ENCODE data around the gene TOR4A.

TOR4A gene

DNA sequence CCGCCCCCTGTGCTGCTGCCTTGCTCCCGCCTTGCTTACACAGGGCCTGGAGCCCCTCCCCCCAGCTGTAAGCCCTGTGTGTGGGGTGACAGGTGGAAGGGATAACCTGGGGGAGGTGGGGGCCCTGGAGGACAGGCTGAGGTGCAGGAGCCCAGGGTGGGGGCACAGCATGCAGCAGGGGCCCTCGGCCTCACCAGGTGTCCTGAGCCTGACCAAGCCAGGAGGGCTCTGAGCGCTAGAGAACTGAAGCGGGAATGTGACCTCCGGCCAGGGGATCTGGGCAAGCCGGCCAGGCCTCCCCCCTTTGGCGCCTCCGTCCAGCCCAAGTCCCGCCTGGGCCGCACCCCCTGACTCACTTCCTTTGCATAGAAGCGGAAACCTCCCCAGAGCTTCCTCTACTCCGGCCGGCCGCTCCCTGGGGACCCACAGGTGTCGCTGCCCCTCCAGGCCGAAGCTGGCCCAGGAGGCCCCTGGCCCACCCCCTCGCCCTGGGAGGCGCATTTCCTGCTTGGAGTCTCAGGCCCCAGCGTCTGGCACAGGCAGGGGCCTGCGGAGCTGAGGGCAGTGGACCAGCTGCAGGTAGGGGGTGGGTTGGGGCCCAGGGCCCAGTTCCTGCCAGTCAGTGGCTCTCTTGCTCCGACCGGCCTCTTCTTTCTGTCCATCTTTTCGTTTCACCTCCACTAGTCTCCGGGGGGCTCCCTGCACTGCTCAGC lies at the start of gene TOR4A:
TSS of gene TOR4A (plus strand) at position 398 of the 713 bp plus-strand sequence. CDS start 964 bp downstream, outside the sequence.
- DNase-seq: no peak

DNA sequence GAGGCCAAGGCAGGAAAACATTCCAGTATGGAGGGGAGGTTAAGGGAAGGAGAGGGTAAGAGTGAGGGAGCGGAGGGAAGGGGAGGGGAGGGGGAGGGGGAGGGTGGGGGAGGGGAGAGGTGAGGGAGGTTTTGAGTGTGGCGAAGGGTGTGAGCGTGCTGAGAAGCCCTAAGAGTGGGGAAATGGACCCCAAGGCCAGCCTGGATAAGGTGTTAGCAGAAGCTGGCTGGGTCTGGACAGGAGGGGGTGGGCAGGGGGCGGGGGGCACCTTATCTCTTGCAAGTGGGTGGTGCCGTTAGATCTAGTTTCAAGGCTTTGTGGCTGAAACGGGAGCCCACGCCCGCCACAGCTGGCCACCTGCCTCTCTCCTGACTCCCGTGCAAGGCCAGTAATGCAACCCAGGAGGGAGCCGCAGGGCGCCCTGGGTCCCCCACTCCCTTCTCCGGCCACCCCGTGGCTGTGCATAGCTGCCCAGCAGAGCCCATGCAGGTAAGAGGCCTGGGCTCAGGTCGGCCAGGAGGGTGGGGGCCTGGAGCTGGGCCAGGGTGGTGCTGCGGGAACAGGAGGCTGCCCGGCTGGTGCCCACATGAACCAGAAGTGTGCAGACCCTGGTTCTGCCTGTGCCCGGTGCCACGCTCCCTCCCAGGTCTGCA lies 49.5 kb upstream of the TOR4A start:
- no peak for DNase-seq

DNA sequence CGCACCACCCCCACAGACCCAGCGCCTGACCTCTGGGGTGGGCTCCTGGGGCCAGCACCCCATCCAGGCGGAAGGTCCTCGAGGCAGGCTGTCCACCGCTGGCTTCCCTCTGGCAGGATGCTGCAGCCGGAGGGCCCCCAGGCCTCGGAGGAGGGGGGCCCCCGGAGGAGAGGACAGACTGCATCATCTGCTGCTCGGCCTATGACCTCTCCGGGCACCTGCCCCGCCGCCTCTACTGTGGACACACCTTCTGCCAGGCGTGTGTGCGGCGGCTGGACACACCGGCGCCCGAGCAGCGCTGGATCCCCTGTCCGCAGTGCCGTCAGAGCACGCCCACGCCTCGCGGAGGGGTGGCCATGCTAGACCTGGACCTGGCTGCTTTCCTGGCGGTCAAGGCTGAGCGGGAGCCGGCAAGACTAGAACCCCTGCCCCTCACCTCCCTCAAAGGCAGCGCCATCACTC lies 49.0 kb upstream of the TOR4A start:
- DNase-seq: no peak

DNA sequence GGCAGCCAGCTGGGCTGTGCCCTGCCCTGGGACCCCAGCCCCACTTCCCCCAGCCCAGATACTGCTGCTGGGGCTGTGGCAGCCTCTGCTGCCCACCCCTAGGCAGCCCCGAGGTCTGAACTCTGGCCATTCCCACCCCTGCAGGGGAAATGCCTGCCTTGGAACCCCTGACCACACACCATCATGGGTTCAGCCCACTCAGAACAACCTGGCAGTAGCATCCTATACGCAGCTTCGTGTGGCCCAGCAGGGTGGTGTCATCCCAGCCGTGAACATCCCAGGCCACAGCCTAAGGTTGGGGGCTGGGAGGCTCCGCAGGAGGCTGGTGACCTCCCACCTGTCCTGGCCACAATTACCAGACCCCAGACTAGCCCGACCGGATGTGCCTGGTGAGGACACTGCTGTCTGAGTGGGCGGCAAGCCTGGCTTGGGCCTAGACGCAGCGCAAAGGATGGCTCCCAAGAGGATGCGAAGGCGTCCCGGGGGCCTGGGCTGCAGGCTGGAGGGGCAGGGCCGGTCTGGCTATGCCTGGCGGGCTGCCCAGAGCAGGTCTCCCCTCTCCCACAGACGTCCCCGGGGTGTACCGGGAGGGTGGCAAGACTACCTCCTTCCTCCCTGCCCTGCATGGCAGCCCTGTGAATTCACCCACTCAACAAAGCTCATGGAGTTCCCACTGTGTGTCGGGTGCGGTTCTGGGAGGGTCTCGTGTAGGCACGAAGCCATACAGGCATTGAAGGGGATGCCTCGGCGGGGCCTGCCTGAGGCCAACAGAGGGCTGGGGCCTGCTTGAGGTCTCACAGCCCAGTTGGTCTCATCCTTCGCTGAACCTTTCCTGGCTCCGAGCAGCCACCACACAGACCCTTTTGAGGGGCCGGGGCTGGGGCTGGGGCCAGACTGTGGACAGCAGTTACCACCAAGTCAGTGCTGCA lies 48.3 kb upstream of the TOR4A start:
- DNase-seq: no peak

DNA sequence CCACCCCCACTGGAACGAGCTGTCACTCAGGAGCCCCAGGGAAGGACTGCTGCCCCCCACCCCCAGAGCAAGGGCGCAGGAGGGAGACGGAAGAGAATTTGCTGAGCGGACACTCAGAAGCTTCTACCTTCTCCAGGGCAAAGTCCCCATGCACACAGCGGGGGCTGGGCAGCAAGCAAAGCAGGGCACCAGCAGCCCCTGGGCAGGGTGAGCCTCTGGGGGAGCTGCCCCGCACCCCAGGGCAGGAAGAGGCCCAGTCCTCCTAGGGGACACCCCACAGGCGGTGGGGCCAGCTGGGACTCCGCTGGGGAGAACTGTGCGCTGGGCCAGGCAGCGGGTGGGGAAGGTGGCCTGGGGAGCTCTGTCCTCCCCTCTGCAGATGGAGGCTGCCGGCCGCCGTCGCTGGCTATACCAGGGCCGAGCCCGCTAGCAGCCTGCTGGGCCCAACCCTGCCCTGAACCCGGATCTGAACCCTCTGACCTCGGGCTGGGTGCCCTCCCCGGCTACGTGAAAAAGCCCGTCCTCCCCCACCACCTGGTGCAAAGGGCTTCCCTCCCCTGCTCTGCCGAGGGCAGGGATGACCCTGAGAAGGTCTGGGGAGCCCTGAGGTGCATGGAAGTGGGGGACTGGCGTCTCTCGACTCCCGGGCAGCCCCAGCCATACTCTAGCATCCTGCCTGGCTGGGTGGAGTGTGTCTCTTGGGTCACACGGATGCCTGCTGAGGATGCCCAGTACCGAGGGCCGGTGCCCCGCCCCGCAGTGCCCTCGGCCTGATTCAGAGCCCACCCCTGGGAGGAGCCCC lies 47.4 kb upstream of the TOR4A start:
- DNase-seq: no peak

DNA sequence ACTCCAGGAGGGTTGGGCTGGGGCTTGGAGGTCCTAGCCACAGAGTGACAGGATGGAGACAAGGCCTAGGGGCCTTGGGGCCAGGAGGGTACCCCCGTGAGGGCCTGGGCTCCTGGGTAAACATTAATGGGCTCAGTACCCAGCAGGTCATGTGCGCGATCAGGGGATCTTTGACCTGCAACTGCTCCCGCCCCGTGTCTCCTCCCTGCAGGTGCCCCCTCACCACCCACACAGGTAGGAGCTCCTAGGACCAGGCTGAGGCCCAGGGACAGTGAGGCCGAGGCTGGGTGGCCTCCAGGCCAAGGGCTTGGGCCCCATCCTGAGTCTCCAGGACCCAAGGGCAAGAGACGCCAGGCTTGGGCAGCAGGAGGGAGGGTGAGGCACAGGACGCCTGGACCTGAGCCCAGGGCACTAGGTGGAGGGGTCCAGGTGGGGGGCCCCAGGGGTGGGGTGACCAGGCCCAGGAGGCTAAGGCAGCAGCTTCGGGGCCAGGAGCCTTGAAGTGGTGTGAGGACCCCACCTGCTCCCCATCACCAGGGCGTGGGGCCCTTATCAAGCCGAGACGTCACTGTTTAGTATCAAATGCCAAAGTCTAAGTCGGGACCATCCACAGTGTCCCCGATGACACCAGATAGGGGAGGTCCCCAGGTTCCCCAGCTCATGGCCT lies 46.7 kb upstream of the TOR4A start, which contains the start of gene SLC34A3:
TSS of gene SLC34A3 (plus strand) at position 197 of the 667 bp plus-strand sequence. CDS start 802 bp downstream, outside the sequence.
- DNase-seq: no peak

DNA sequence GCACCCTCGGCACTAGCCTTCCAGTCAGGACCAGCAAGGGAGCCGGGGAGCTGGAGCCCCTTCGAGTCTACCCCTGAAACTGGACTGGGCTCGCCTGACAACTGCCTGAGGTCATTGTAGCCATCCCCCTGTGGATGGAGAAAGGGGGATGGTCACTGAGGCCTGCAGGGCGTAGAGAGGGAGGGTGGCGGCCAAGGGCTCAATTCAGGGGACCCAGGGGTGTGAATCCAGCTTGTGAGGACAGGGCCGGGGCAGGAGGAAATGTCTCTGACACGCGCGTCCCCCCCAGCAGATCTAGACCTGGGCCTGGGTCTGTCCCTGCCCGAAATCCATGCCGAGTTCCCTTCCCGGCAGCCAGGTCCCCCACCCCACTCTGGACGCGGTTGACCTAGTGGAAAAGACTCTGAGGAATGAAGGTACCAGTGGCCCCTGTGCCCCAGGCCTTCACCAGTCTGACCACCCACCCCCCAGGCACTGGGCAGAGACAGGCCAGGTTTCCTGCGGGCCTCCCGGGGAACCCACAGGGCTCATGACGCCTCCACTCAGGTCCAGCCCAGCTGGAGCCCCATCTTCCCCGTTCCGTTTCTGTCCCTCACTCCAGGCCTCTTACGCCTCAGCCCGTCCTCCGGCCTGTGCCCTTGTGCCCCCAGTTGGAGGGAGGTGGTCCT lies 46.0 kb upstream of the TOR4A start:
- no peak for DNase-seq

DNA sequence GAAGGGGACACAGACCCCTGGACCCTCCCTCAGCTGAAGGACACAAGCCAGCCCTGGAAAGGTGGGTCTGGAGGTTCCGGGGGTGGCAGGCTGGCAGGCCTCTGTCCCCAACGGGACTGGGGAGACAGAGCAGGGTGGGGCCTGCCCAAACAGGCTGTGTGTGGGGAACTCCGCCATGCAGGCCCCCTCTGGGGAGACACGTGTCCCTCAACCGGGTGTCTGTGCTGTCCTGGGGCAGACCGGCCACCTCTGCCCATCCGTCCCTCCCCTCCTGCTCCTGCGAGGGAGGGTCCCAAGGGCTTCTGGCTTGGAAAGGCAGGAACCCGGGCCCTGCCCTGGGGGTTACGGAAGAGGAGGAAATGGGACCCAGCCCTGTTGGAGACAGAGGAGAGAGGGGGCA lies 45.4 kb upstream of the TOR4A start:
- DNase-seq: no peak

DNA sequence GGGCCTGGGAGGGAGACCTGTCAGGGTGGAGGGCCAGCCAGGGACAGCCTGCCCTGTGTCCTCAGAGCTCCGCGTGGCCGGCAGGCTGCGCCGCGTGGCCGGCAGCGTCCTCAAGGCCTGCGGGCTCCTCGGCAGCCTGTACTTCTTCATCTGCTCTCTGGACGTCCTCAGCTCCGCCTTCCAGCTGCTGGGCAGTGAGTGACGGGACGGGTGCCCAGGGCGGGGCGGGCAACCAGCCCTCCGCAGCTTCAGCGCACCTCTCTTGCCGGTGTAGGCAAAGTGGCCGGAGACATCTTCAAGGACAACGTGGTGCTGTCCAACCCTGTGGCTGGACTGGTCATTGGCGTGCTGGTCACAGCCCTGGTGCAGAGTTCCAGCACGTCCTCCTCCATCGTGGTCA lies 45.0 kb upstream of the TOR4A start:
- DNase-seq: no peak

DNA sequence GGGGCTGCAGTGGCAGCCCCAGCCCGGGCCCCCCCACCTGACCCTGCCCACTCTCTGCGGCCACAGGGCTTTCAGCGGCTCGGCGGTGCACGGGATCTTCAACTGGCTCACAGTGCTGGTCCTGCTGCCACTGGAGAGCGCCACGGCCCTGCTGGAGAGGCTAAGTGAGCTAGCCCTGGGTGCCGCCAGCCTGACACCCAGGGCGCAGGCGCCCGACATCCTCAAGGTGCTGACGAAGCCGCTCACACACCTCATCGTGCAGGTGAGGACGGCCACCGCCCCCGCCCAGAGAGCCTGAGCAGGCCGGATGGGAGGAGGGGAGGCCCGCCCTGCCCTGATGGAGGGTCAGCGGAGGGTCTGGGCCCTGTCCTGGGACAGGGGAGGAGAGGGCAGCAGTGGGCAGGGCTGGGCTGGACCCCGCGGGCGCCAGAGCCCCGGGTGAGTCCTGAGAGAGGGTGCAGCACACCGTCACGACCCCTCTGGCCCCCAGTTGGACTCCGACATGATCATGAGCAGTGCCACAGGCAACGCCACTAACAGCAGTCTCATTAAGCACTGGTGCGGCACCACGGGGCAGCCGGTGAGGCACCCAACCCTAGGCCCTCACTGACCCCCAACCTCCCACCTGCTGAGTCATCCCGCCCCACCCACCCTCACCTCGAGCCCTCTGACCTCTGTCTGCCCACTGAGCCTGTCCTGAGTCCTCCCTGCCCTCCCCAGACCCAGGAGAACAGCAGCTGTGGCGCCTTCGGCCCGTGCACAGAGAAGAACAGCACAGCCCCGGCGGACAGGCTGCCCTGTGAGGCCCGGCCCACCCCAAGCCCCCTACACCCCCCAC lies 44.2 kb upstream of the TOR4A start:
- no peak for DNase-seq

DNA sequence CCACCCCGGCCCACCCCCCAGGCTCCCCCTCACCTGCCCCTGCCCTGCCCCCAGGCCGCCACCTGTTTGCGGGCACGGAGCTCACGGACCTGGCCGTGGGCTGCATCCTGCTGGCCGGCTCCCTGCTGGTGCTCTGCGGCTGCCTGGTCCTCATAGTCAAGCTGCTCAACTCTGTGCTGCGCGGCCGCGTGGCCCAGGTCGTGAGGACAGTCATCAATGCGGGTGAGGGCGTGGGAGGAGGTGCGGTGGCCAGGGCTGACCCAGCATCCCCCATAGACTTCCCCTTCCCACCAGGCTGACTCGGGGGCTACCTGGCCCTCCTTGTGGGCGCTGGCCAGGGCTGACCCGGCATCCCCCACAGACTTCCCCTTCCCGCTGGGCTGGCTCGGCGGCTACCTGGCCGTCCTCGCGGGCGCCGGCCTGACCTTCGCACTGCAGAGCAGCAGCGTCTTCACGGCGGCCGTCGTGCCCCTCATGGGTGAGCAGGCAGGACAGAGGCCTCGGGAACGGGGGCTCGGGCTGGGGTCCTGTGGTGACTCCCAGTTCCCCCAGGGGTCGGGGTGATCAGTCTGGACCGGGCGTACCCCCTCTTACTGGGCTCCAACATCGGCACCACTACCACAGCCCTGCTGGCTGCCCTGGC lies 43.4 kb upstream of the TOR4A start:
- no peak for DNase-seq

DNA sequence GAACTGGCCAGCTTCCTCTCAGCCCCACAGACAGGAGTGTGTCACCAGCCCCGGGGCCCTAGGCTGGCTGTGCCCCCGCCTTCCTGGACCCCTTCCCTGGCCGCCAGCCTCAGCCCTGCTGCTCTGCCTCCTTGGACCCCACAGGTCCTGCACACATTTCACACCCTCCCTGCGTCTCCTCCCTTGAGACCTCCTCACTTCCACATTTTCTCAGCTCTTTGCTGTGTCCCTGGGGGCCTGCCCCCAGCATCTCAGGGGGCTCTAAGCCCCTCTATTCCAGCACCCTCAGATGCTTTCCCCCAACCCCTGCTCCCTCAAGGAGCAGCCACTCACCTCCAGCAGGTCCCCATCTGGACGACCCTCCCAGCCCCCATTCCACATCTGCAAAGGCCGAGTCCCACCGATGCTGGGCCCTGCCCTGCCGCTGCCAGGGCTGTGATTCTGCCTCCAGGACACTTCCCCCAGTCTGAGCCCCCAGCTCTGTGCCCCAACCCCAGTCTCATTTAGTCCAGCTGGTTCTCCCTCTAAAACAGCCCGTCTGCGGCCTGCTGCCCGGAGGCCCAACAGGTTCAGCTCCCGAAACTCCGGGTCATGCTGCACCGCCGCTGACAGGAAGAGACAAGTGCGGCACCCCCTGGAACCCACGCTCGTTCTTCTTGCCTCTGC lies 42.6 kb upstream of the TOR4A start:
- DNase-seq: no peak

DNA sequence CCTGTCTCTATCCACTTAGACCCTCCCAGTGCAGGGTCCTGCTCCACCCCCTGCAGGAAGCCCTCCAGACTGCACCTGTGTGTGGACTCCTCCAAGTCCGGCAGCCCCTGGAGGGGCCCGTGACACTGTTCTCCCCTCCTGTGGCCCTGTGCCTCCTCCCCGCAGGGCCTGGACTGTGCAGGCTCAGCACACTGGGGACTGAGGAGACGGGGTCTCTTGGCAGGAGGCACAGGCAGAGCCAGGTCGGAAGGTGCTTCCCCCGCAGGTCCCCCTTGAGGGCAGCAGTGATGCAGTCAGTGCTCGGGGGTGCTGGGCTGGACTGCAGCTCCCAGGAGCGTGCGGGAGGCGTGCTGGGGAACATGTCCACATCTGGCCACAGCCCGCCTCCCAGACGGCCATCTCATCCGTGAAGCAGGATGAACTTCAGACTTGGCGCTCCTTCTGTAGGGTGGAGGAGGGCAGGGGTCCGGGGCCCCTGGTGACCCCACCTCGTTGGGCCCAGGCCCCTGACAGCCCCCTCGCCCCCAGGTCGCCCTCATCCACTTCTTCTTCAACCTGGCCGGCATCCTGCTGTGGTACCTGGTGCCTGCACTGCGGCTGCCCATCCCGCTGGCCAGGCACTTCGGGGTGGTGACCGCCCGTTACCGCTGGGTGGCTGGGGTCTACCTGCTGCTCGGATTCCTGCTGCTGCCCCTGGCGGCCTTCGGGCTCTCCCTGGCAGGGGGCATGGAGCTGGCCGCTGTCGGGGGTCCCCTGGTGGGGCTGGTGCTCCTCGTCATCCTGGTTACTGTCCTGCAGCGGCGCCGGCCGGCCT lies 41.9 kb upstream of the TOR4A start:
- DNase-seq: no peak

DNA sequence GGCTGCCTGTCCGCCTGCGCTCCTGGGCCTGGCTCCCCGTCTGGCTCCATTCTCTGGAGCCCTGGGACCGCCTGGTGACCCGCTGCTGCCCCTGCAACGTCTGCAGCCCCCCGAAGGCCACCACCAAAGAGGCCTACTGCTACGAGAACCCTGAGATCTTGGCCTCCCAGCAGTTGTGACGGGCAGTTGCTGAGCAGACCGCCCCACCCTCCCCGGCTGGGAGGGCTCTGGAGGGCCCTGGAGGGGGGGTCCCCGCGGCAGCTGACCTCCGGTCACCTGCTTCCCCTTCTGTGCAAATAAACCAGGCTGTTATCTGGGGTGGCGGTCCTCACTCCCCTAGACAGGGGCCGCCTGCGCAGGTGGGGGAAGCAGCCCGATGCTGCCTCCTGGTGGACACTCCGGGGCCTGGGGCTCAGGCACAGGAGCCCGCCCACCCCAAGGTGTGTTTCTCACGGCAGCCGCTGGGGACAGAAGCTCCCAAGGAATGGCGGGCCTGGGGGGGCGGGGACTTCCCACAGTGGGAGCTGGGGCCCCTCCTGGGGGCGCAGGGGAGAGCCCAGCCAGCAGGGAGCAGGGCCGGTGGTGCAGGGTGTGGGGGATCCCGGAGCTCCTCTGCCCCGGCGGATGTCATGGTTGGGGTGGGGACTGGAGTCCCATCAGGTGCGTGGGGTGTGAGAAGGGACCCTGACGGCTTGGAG lies 41.1 kb upstream of the TOR4A start:
- no peak for DNase-seq

DNA sequence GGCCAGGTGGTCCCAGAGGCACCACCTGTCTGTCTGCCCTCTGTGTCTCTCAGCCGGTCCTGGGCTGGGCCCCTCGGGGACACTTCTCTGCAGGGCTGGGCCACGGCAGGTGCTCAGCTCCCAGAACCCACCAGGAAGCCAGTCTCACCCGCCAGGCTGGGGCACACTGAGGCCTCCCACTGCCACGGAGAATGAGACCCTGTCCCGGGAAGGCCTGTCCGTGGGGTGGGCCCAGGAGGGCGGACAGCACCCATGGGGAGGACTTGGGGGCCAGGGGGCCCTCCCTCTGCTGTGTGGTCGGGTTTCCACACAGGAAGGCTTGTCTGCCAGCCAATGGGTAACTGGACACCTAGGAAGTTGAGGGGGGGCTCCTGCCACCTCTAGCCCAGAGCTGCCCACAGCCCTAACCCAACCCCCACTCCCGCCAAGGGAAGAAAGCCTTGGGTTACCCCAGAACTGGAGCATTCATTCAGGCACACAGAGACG lies 40.5 kb upstream of the TOR4A start:
- DNase-seq: no peak

DNA sequence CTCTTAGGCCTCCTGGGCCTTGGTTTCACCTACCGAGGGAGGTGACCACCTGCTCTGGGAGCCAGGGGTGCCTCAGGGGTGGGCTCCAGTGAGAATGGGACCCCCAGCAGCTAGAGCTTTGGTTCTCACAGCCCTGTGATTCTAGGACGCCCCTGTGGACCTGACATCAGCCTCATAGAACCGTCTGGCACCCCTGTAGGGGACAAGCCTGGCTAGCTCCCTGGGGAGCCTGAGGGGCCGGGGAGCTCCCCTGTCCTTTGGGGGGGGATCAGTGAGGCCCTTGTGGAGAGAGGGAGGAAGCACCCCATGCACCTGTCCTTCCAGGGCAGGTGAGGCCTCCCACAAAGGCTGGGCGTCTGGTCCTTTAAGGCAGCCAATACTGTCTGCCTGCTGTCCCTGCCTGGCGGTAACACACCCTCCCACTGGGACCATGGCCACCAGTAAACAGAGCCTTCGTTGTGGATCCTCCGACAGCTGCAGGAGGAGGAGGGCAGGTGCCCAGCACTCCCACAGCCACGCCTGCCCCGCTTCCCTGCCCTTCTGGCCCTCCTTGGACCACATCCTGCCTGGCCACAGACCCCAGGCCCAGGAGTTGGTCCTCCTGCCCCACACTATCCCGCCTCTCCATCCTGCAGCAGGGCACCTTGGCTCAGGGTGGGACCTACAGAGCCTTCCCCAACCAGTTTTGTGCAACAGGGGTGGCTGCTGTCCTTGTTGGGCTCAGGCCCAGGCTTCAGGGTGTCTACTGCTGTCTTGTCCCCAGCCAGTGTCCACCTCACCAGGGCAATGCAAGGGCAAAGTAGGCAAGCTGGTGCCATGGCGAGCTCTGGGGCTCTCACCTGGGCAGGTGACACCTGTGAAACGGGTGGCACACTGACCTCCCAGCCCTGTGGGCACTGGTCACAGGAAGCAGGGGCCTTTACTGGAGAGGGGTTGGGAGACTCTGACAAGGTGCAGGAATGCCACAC lies 39.5 kb upstream of the TOR4A start:
- no peak for DNase-seq
